ENCODE data around the gene PCDH9.

DNA sequence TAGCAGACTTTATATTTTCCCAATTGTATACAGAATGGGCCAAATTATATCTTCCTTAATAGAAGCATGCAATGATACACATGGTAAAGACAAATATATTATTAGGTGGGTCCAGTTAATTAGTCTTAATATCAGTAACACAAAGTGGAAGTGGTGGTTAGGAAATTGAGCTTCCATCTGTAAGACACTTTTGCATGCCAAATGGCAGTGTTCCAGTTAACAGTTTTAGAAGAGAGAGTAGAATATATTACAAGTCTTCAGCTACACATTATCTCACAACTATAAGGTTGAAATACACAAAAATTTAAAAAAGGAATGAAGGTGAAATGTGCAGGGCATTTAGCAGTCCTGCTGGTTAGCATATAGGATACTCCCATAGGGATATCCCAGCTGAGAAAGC lies 536.5 kb downstream of the PCDH9 start:
- TF ChIP-seq, protein P1, sequence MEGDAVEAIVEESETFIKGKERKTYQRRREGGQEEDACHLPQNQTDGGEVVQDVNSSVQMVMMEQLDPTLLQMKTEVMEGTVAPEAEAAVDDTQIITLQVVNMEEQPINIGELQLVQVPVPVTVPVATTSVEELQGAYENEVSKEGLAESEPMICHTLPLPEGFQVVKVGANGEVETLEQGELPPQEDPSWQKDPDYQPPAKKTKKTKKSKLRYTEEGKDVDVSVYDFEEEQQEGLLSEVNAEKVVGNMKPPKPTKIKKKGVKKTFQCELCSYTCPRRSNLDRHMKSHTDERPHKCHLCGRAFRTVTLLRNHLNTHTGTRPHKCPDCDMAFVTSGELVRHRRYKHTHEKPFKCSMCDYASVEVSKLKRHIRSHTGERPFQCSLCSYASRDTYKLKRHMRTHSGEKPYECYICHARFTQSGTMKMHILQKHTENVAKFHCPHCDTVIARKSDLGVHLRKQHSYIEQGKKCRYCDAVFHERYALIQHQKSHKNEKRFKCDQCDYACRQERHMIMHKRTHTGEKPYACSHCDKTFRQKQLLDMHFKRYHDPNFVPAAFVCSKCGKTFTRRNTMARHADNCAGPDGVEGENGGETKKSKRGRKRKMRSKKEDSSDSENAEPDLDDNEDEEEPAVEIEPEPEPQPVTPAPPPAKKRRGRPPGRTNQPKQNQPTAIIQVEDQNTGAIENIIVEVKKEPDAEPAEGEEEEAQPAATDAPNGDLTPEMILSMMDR (IDR thresholded peaks at IDR 0.05; ENCODE audit: insufficient read depth, low read length, poor library complexity, severe bottlenecking), result no peak
- TF ChIP-seq EZH2phosphoT487 (conservative IDR thresholded peaks at IDR 0.05; ENCODE audit: low read length), result no peak

Measured in SU-DHL-6 (cell line).